B cell (primary cell): ENCODE results near the gene TUBB4A. TPM values are rescaled to one million over a fixed set of nuclear protein-coding genes. Genes with fewer than 3 reads are reported as not detected.

Experiments
- ATAC-seq: fragments of 200-7000 bp; cut with Tn5 transposase; one replicate; pipeline ENCODE4 v1.10.0; 2021; ENCODE audit warnings: low read depth, mild to moderate bottlenecking, moderate number of reproducible peaks, moderate library complexity
- CTCF ChIA-PET: fragments of 350-600 bp; sonication (Branson Sonifier 250); formaldehyde crosslinking; loops from one replicate; lab custom pipeline; 2021; ENCODE audit warnings: antibody characterized with exemption, inconsistent platforms; lab: Charles Lee
- POLR2A ChIA-PET: fragments of 350-600 bp; sonication (Branson Sonifier 250); formaldehyde crosslinking; loops from one replicate; lab custom pipeline; 2021; ENCODE audit warnings: antibody characterized with exemption; lab: Charles Lee
- DNase-seq: peaks from one replicate; pipeline ENCODE4 v3.0.0; 2013
- H2AFZ ChIP-seq: 2 replicates; pipeline ENCODE4 v1.6.1; 2012; ENCODE audit warnings: mild to moderate bottlenecking, low read depth, low read length; ENCODE audit not compliant: insufficient read depth, poor library complexity, severe bottlenecking
- H3K27ac ChIP-seq, 2 donors: 1 replicate in 1 of 2; 2 replicates in 1 of 2; pipeline ENCODE4 v1.5.1; 2012 to 2013; ENCODE audit warnings: low read length in 2 of 2, mild to moderate bottlenecking in 2 of 2, moderate library complexity in 1 of 2
- H3K27me3 ChIP-seq, 4 experiments: fragments of 200-600 bp in 1 of 4; sonication (generic) in 1 of 4; replicated peaks in 1 of 4; 1 replicate in 2 of 4; 2 replicates in 2 of 4; pipeline versions ENCODE4 v1.6.1 to v1.7.0; 2013 to 2016; ENCODE audit warnings: low read length in 3 of 4, mild to moderate bottlenecking in 2 of 4, mixed read lengths in 1 of 4, moderate library complexity in 1 of 4; ENCODE audit not compliant: insufficient read depth in 4 of 4, control insufficient read depth in 3 of 4; ENCODE audit errors: control extremely low read depth in 1 of 4
- H3K36me3 ChIP-seq, 2 experiments: replicated peaks in 1 of 2; 1 replicate in 1 of 2; 2 replicates in 1 of 2; pipeline versions ENCODE4 v1.6.1 to v1.7.1; 2013; ENCODE audit warnings: low read length in 1 of 2; ENCODE audit not compliant: insufficient read depth in 2 of 2, control insufficient read depth in 1 of 2; ENCODE audit errors: control extremely low read depth in 1 of 2, extremely low read depth in 1 of 2
- H3K4me1 ChIP-seq, 2 donors: fragments of 200-600 bp in 1 of 2; sonication (generic) in 1 of 2; 1 replicate in 1 of 2; 2 replicates in 1 of 2; pipeline versions ENCODE4 v1.5.1 to v1.6.1; 2013 to 2017; ENCODE audit warnings: low read length in 2 of 2; ENCODE audit not compliant: control insufficient read depth in 2 of 2, insufficient read depth in 2 of 2
- H3K4me2 ChIP-seq: replicated peaks from 2 replicates; pipeline ENCODE3; 2012; ENCODE audit warnings: mild to moderate bottlenecking, low read depth, low read length; ENCODE audit not compliant: poor library complexity, severe bottlenecking
- H3K4me3 ChIP-seq, 5 experiments: fragments of 200-600 bp in 1 of 5; sonication (generic) in 1 of 5; 1 replicate in 3 of 5; 2 replicates in 2 of 5; pipeline versions ENCODE4 v1.5.1 to v1.7.0; 2011 to 2016; ENCODE audit warnings: low read length in 4 of 5, mild to moderate bottlenecking in 4 of 5, low read depth in 2 of 5, control low read depth in 1 of 5, moderate library complexity in 1 of 5; ENCODE audit not compliant: insufficient read depth in 1 of 5; ENCODE audit errors: control extremely low read depth in 1 of 5, extremely low read depth in 1 of 5
- H3K79me2 ChIP-seq: fragments of 200-600 bp; sonication (generic); one replicate; pipeline ENCODE4 v1.6.0; 2016; ENCODE audit warnings: low read length; ENCODE audit not compliant: control insufficient read depth, insufficient read depth
- H3K9ac ChIP-seq: fragments of 200-600 bp; sonication (generic); 2 replicates; pipeline ENCODE4 v1.6.1; 2017; ENCODE audit warnings: mild to moderate bottlenecking, low read length, moderate library complexity
- H3K9me3 ChIP-seq, 3 donors: one replicate each; pipeline versions ENCODE4 v1.6.1 to v1.7.1; 2013; ENCODE audit warnings: low read length in 2 of 3; ENCODE audit not compliant: control insufficient read depth in 2 of 3, insufficient read depth in 1 of 3; ENCODE audit errors: control extremely low read depth in 1 of 3
- H4K20me1 ChIP-seq: 2 replicates; pipeline ENCODE4 v1.6.0; 2012; ENCODE audit warnings: mild to moderate bottlenecking, low read length; ENCODE audit not compliant: insufficient read depth, control insufficient read depth, poor library complexity, severe bottlenecking
- H3K27ac Mint-ChIP-seq: one replicate; pipeline ENCODE4 v1.8.0; 2021; ENCODE audit warnings: mixed read lengths
- H3K27me3 Mint-ChIP-seq: one replicate; pipeline ENCODE4 v1.8.0; 2021; ENCODE audit warnings: mixed read lengths
- H3K4me1 Mint-ChIP-seq: one replicate; pipeline ENCODE4 v1.8.0; 2021; ENCODE audit warnings: mixed read lengths
- H3K4me3 Mint-ChIP-seq: one replicate; pipeline ENCODE4 v1.8.0; 2021; ENCODE audit warnings: mixed read lengths
- H3K9me3 Mint-ChIP-seq: one replicate; pipeline ENCODE4 v1.8.0; 2022; ENCODE audit warnings: mixed read lengths; ENCODE audit not compliant: insufficient read depth
- CTCF ChIP-seq: fragments of 200-600 bp; IDR thresholded peaks from one replicate; pipeline ENCODE4 v1.8.0; 2022; ENCODE audit warnings: antibody characterized with exemption, mild to moderate bottlenecking
- EZH2 ChIP-seq: IDR thresholded peaks from 2 replicates; pipeline ENCODE4 v1.6.1; 2012; ENCODE audit warnings: borderline replicate concordance, low read depth, mild to moderate bottlenecking, moderate library complexity, low read length; ENCODE audit not compliant: insufficient read depth, poor library complexity, severe bottlenecking
- WGBS: methylation state at CpG from one replicate; pipeline ENCODE4 v1.1.5; 2013; ENCODE audit warnings: missing lambda C conversion rate; ENCODE audit not compliant: insufficient coverage; 5-methylcytosine and 5-hydroxymethylcytosine counted together
- intact Hi-C: fragments of 100-400 bp; cut with micrococcal nuclease; formaldehyde crosslinking; loops from one replicate; pipeline ENCODE4 v1.10.0; 2022
- polyA plus RNA-seq: library from polyadenylated mRNA; depleted of rRNA; stranded (reverse); fragments of >200 nt; gene quantifications from 2 replicates; pipeline ENCODE4 v1.2.3, GENCODE V29; 2012
- total RNA-seq, 2 donors: library from RNA; stranded (reverse); fragments of 120-200 nt in 1 of 2; gene quantifications; 1 replicate in 1 of 2; 2 replicates in 1 of 2; pipeline versions ENCODE4 v1.2.3 to v1.2.4, GENCODE V29; 2013 to 2022

Gene TUBB4A
- total and polyA plus RNA-seq, 2 donors (not counting 1 experiment from before 2014, with no cell fraction given): 3.9 to 21.9 TPM

DNA sequence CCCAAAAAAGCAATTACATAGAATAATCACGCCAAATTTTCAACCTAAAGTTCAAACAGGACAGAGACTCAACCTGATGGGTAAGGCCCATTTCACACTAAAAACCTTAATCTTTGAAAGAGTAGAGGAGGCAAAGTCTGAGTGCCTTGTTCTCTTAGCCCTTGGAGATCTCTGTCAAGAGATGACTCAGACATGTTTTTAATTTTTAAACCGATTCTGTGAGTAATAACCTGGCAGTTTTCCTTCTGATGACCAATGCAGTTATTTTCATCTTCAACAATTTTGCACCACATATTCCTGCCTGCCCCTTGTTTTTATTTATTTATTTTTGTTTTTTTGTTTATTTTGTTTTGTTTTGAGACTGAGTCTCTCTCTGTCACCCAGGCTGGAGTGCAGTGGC lies 17.2 kb upstream of the TUBB4A start:
- Mint-ChIP-seq H3K4me1 (peaks cover 47% of the 10 kb centered on the region), H3K27ac (peak overlapping the region; percentile 81), H3K9me3 (no peaks in the 10 kb centered on the region), H3K4me3 (peak overlapping the region; percentile 63), H3K27me3 (no peaks in the 10 kb centered on the region)
- ChIA-PET CTCF (interaction anchor here (0.6 to 2.1 kb wide), 3 partner anchors 9 to 343 kb away, joined by 3 to 6 read pairs (median 4); no protein-coding TSS in a partner anchor), POLR2A (no interaction called here)
- TF ChIP-seq EZH2: no peak
- TF ChIP-seq CTCF: no peak
- Histone ChIP-seq H3K27ac (no peak overlapping the region), H3K4me1 (peaks cover 32 to 61% of the 10 kb centered on the region in 2 donors), H3K9me3 (peaks cover 0 to 4% (median 0%) of the 10 kb centered on the region in 3 donors), H3K4me3 (no peak overlapping the region), H3K79me2 (no peaks in the 10 kb centered on the region), H4K20me1 (no peaks in the 10 kb centered on the region), H3K36me3 (no peaks in the 10 kb centered on the region), H3K4me2 (no peak overlapping the region), H3K9ac (no peak overlapping the region), H2AFZ (no peak overlapping the region), H3K27me3 (no peaks in the 10 kb centered on the region)
- DNase-seq (no peak), ATAC-seq (no peak)
- WGBS: 100% methylated on average over 1 of the region's 2 CpGs
- intact Hi-C loops: loop anchor here (5.0 kb wide), 1 partner anchor 33 kb away; no protein-coding TSS in a partner anchor

GRCh38 chr19:6518145-6518911 lies 16.2 kb upstream of the TUBB4A start:
- Histone ChIP-seq H3K27me3 (no peaks in the 10 kb centered on the region), H3K79me2 (no peaks in the 10 kb centered on the region), H3K4me2 (peak overlapping the region; percentile 67), H3K27ac (peak overlapping the region; percentile 52 to 54), H2AFZ (no peak overlapping the region), H3K36me3 (no peaks in the 10 kb centered on the region), H4K20me1 (no peaks in the 10 kb centered on the region), H3K4me3 (peak overlapping the region in 2 of 5 experiments; percentile 11 to 26), H3K4me1 (peaks cover 32 to 60% of the 10 kb centered on the region in 2 donors), H3K9ac (peak overlapping the region; percentile 1), H3K9me3 (peaks cover 0 to 4% (median 0%) of the 10 kb centered on the region in 3 donors)
- Mint-ChIP-seq H3K27ac (peak overlapping the region; percentile 83), H3K27me3 (no peaks in the 10 kb centered on the region), H3K9me3 (no peaks in the 10 kb centered on the region), H3K4me1 (peaks cover 47% of the 10 kb centered on the region), H3K4me3 (peak overlapping the region; percentile 68)
- intact Hi-C loops: loop anchor here (1.0 to 5.0 kb wide), 2 partner anchors 10 to 34 kb away; no protein-coding TSS in a partner anchor
- TF ChIP-seq EZH2 (no peak), CTCF (no peak)
- ChIA-PET POLR2A (interaction anchor here (0.6 to 2.1 kb wide), 7 partner anchors 10 to 219 kb away, joined by 3 to 19 read pairs (median 5); partner anchors contain the start of gene TNFSF9), CTCF (interaction anchor here (0.7 to 4.1 kb wide), 16 partner anchors 11 to 345 kb away, joined by 3 to 52 read pairs (median 8); partner anchors contain the start of genes ALKBH7 and GPR108)
- ATAC-seq: peak; percentile 14
- WGBS: 4% methylated on average over 7 of the region's 14 CpGs
- peak; percentile 72 for DNase-seq
